ENCODE data around the gene C19orf44. TPM values are rescaled to one million over a fixed set of nuclear protein-coding genes. Genes with fewer than 3 reads are reported as not detected.

Gene C19orf44
- total RNA-seq, 1 donor from 2014 or later = 7.4 TPM

DNA sequence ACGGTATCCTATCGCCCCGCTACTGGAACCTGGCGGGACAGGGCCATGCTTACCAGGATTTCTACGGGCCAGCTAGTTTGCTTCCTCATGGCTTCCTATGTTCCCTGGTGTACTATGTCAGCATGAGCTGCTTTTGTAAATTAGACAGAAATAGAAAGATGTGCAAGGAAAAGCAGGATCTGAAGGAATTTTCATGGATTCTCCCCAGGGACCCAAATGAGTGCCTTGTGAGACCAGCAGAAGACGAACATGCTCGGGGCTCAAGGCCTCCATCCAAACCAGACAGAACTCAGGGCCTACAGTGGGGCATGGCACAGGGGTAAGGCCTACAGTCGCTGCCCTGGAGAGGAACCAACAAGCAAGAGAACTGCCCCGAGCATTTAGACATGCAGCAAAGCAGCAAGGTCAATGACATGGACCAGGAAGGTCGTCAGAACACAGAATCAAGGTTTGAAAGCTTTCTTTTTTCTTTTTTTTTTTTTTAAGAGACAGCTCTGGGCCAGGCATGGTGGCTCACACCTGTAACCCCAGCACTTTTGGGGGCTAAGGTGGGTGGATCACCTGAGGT lies 41.8 kb upstream of the C19orf44 start:
- no peaks in the 10 kb centered on the region for H3K27me3 ChIP-seq
- no peak for DNase-seq (ENCODE audit: extremely low spot score in 2 of 2)
- intact Hi-C loops (cut with DNase I) = no loop called here
- H3K9me3 ChIP-seq = no peaks in the 10 kb centered on the region
- H3K4me1 ChIP-seq = peaks cover 63% of the 10 kb centered on the region
- H3K27ac ChIP-seq = peak overlapping the region; percentile 63
- no peak overlapping the region for H3K4me3 ChIP-seq
- TF ChIP-seq POLR2AphosphoS5 (IDR thresholded peaks at IDR 0.05; ENCODE audit: insufficient read depth in 1 of 2, low read depth in 1 of 2) = no peak
- no peaks in the 10 kb centered on the region for H3K36me3 ChIP-seq

DNA sequence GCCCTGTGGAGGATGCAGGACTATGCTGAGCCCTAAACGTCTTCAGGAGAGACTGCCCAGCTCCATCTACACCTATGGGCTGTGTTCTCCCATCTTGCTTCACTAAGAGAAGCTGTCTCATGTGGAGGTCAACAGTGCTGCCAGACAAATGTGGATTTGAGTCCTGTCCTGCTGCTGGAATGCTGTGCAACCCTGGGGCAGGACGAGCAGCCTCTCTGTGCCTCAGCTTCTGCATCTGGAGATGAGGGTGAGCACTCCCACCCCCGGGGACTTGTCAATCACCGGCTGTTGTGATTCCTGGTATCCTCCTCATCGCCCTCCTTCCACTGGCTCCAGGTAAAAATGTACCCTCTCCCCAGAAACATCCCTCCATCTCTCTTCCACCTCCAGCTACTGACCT lies 40.7 kb upstream of the C19orf44 start:
- Histone ChIP-seq H3K36me3 (no peaks in the 10 kb centered on the region), H3K27ac (peak overlapping the region; percentile 80), H3K9me3 (no peaks in the 10 kb centered on the region), H3K4me3 (no peak overlapping the region), H3K27me3 (no peaks in the 10 kb centered on the region), H3K4me1 (peaks cover 72% of the 10 kb centered on the region)
- TF ChIP-seq POLR2A (IDR thresholded peaks at IDR 0.05) = no peak
- intact Hi-C loops (cut with DNase I) = no loop called here
- DNase-seq (ENCODE audit: extremely low spot score in 2 of 2) = no peak

DNA sequence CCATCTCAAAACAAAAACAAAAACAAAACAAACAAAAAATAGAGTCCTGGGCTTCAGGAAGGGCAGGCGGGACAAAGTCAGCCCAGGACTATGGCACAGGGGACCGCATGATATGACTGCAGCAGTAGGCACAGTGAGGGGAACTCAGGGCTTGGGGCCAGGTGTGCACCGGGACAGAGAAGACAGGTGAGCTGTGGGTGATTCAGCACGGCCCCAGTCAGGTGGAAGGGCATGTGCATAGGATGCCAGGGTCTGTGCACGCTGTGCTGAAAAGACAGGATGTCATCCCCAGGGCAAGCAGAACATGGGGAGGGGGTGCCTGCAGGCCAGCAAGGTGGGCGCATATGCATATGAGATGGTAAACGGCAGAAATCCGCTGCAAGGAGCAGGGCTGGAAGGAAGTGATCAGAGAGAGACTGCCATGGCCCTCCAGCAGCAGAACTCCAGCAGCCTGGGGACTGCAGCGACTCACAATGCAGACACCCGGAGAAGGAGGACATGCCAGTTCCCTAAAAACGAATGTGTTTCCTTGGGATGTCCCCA lies 39.5 kb upstream of the C19orf44 start:
- Histone ChIP-seq H3K27me3 (no peaks in the 10 kb centered on the region), H3K27ac (peak overlapping the region; percentile 80), H3K36me3 (no peaks in the 10 kb centered on the region), H3K9me3 (no peaks in the 10 kb centered on the region), H3K4me1 (peaks cover 75% of the 10 kb centered on the region), H3K4me3 (peak overlapping the region in 1 of 2 donors; percentile 31)
- intact Hi-C loops (cut with DNase I) = no loop called here
- TF ChIP-seq POLR2A (IDR thresholded peaks at IDR 0.05) = no peak
- TF ChIP-seq, protein P1, sequence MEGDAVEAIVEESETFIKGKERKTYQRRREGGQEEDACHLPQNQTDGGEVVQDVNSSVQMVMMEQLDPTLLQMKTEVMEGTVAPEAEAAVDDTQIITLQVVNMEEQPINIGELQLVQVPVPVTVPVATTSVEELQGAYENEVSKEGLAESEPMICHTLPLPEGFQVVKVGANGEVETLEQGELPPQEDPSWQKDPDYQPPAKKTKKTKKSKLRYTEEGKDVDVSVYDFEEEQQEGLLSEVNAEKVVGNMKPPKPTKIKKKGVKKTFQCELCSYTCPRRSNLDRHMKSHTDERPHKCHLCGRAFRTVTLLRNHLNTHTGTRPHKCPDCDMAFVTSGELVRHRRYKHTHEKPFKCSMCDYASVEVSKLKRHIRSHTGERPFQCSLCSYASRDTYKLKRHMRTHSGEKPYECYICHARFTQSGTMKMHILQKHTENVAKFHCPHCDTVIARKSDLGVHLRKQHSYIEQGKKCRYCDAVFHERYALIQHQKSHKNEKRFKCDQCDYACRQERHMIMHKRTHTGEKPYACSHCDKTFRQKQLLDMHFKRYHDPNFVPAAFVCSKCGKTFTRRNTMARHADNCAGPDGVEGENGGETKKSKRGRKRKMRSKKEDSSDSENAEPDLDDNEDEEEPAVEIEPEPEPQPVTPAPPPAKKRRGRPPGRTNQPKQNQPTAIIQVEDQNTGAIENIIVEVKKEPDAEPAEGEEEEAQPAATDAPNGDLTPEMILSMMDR (IDR thresholded peaks at IDR 0.05) = no peak
- TF ChIP-seq POLR2AphosphoS5 (IDR thresholded peaks at IDR 0.05; ENCODE audit: insufficient read depth in 1 of 2, low read depth in 1 of 2) = no peak
- DNase-seq (ENCODE audit: extremely low spot score in 2 of 2) = no peak

DNA sequence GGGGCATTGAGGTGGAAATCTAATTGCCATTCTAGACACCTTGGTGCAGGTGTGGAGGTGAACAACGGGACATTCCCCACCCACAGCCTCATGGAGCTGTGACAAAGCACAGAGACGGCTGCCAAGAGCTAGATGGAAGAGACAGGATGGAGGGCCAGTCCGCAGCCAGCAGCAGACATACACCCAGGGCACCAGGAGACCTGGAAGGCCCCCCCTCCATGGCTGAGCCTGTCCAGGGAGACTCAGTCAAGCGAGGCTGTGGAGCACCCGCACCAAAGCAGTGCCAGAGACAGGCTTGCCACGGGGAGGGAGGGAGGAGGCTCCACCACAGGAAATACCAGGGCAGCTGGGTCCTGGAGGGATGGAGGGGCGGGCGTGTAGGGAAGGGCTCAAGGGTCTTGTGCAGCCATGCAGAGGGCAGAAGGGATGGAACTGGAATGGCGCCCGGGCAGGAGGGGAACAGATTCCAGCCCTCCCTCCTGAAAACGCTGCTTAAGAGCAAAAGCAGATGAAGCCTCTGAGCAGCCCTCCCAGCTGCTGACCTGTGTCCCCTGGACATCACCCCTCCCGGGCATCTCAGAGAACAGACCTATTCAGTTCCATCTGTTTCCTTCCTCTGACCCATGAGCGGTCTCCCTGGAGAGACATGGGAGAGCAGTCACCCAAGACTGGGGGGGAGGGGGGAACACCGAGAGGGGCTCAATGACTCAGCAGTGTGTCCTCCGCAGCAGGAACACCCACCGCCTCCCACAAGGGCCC lies 38.8 kb upstream of the C19orf44 start:
- intact Hi-C loops (cut with DNase I) = no loop called here
- H3K27me3 ChIP-seq = no peaks in the 10 kb centered on the region
- H3K27ac ChIP-seq = peak overlapping the region; percentile 80
- no peak for DNase-seq (ENCODE audit: extremely low spot score in 2 of 2)
- no peaks in the 10 kb centered on the region for H3K9me3 ChIP-seq
- TF ChIP-seq, protein P1 (IDR thresholded peaks at IDR 0.05) = no peak
- TF ChIP-seq POLR2AphosphoS5 (IDR thresholded peaks at IDR 0.05; ENCODE audit: insufficient read depth in 1 of 2, low read depth in 1 of 2) = peak in 1 of 2 donors; percentile 37
- H3K4me1 ChIP-seq = peaks cover 75% of the 10 kb centered on the region
- H3K4me3 ChIP-seq = peak overlapping the region; percentile 14 to 31
- H3K36me3 ChIP-seq = no peaks in the 10 kb centered on the region

DNA sequence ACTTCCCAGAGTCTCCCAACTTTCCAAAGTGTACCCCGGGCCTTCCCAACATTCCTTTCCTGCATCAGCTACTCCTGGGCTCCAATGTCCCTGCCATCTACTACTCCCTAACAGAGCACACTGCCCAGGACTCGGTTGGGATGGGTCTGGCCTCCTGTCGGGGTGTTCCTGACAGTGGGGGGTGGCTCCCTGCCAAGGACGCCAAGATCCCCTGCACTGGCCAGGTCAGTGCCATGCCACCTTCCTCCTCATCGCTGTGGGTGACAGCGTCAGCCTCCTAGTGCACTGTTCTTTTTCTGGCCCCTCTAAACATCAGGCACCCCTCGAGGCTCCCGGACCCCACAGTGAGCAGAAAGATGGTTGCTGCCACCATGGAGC lies 38.3 kb upstream of the C19orf44 start:
- no peak for TF ChIP-seq POLR2A (IDR thresholded peaks at IDR 0.05)
- TF ChIP-seq, protein P1 (IDR thresholded peaks at IDR 0.05) = no peak
- no peak for TF ChIP-seq POLR2AphosphoS5 (IDR thresholded peaks at IDR 0.05; ENCODE audit: insufficient read depth in 1 of 2, low read depth in 1 of 2)
- Histone ChIP-seq H3K36me3 (no peaks in the 10 kb centered on the region), H3K4me1 (peaks cover 75% of the 10 kb centered on the region), H3K4me3 (peak overlapping the region in 1 of 2 donors; percentile 14), H3K27ac (peak overlapping the region; percentile 80), H3K9me3 (no peaks in the 10 kb centered on the region), H3K27me3 (no peaks in the 10 kb centered on the region)
- intact Hi-C loops (cut with DNase I) = no loop called here
- DNase-seq (ENCODE audit: extremely low spot score in 2 of 2) = no peak

Measured in vagina (tissue), 2 donors.